LNCaP clone FGC (cell line): Measurements from ENCODE around the gene C6orf47.

Source experiments
- DNase-seq: peaks from one replicate; pipeline ENCODE4 v3.0.0-alpha.2; 2011; ENCODE audit warnings: low read depth
- H3K4me3 ChIP-seq: 2 replicates; pipeline ENCODE4 v1.5.1; 2011; ENCODE audit warnings: mild to moderate bottlenecking, low read depth, low read length, control low read depth
- CTCF ChIP-seq: IDR thresholded peaks from 2 replicates; pipeline ENCODE4 v1.5.1; 2012; ENCODE audit warnings: mild to moderate bottlenecking; ENCODE audit not compliant: control insufficient read depth, insufficient read depth; ENCODE audit errors: extremely low read depth

C6orf47 gene

GRCh38 chr6:31664790-31665500 lies 4.4 kb upstream of the C6orf47 start, which contains the start of gene GPANK1:
Gene GPANK1 (minus strand): TSS chr6:31664997. CDS start chr6:31664478, 519 bp downstream.
- TF ChIP-seq CTCF = no peak
- DNase-seq = peak; percentile 88

GRCh38 chr6:31663961-31664789 lies 3.6 kb upstream of the C6orf47 start:
- no peak for TF ChIP-seq CTCF
- no peak for DNase-seq
- H3K4me3 ChIP-seq = peak overlapping the region; percentile 76

More at GRCh38 chr6:31664790-31665500, 4.4 kb upstream of the C6orf47 start, which contains the start of gene GPANK1:
- H3K4me3 ChIP-seq = peak within 1 kb of the TSS; percentile 76

- no peak for DNase-seq
- no peak for TF ChIP-seq CTCF
- no peak overlapping the region for H3K4me3 ChIP-seq
These were observed 2.8 kb upstream of the C6orf47 start for GRCh38 chr6:31663126-31663960.

- DNase-seq = no peak
- TF ChIP-seq CTCF = no peak
- no peak overlapping the region for H3K4me3 ChIP-seq
These were observed 1.6 kb upstream of the C6orf47 start for GRCh38 chr6:31662124-31662723.

GRCh38 chr6:31661262-31662123 lies 915 bp upstream of the C6orf47 start:
- no peak for DNase-seq
- no peak for TF ChIP-seq CTCF
- peak overlapping the region; percentile 81 for H3K4me3 ChIP-seq
